Adrenal gland (tissue), 12 donors: ENCODE data around the gene RNF217. TPM values are rescaled to one million over a fixed set of nuclear protein-coding genes. Genes with fewer than 3 reads are reported as not detected.

Experiments used
- DNase-seq, 7 donors: peaks; one replicate each; pipeline ENCODE4 v3.0.0-alpha.2; 2019 to 2020
- H3K27ac ChIP-seq, 5 donors: fragments of 200-600 bp; sonication (generic) in 4 of 5; 1 replicate in 3 of 5; 2 replicates in 2 of 5; pipeline versions ENCODE4 v1.5.1 to v1.8.0; 2016 to 2020; ENCODE audit warnings: mild to moderate bottlenecking in 1 of 5
- H3K27me3 ChIP-seq: fragments of 200-600 bp; 2 replicates; pipeline ENCODE4 v1.8.0; 2021
- H3K36me3 ChIP-seq, 2 donors: fragments of 200-600 bp; replicated peaks in 1 of 2; 1 replicate in 1 of 2; 2 replicates in 1 of 2; pipeline versions ENCODE4 v1.5.1 to v1.8.0; 2018 to 2022
- H3K4me1 ChIP-seq, 2 donors: fragments of 200-600 bp; replicated peaks in 1 of 2; 1 replicate in 1 of 2; 2 replicates in 1 of 2; pipeline versions ENCODE4 v1.5.1 to v1.8.0; 2018 to 2021
- H3K4me3 ChIP-seq, 4 donors: fragments of 200-600 bp; sonication (generic) in 3 of 4; one replicate each; pipeline ENCODE4 v1.5.1; 2016 to 2018
- H3K9me3 ChIP-seq, 3 donors: fragments of 200-600 bp; sonication (generic) in 1 of 3; replicated peaks in 1 of 3; 1 replicate in 2 of 3; 2 replicates in 1 of 3; pipeline versions ENCODE4 v1.5.1 to v1.8.0; 2016 to 2021
- POLR2A ChIP-seq, 2 donors: fragments of 450-650 bp; IDR thresholded peaks; one replicate each; pipeline ENCODE4 v1.6.1; 2017; ENCODE audit warnings: antibody characterized with exemption in 2 of 2, mild to moderate bottlenecking in 2 of 2, moderate library complexity in 1 of 2
- WGBS, 4 donors: extraction: QIAGEN DNeasy Blood & Tissue Kit in 2 of 4; methylation state at CpG; one replicate each; pipeline versions ENCODE4 v1.1.5 to v1.1.7; 2013 to 2017; 5-methylcytosine and 5-hydroxymethylcytosine counted together
- intact Hi-C, 2 donors: fragments of 100-400 bp; cut with DNase I; formaldehyde crosslinking; loops; one replicate each; pipeline versions ENCODE4 v1.14.1 to v1.15.0; 2022 to 2023
- polyA plus RNA-seq, 3 donors: library from polyadenylated mRNA; stranded (reverse); fragments of 200-250 nt in 2 of 3; fragments of 350-450 nt in 1 of 3; fragmentation: Illumina TruSeq in 1 of 3; extraction: RNeasy Lipid Tissue Mini Kit (QIAGEN cat#74804) in 1 of 3; gene quantifications; one replicate each; pipeline ENCODE4 v1.2.3, GENCODE V29; 2013 to 2014
- total RNA-seq, 9 donors: library from RNA; depleted of rRNA in 4 of 9; stranded (reverse); fragments of >200 nt in 4 of 9; fragments of 120-200 nt in 1 of 9; fragmentation: NEBNext Ultra II Directional in 1 of 9; extraction: Animal tissue kit (Norgen Biotek cat#: 25700) in 1 of 9; gene quantifications; one replicate each; pipeline versions ENCODE4 v1.1.0 to v1.2.4, GENCODE V29; 2013 to 2023
- TF ChIP-seq, protein P1 (sequence below), 6 experiments: fragments of 450-650 bp in 4 of 6; fragments of 200-600 bp in 2 of 6; sonication (generic) in 1 of 6; IDR thresholded peaks; 1 replicate in 5 of 6; 2 replicates in 1 of 6; pipeline versions ENCODE4 v1.5.1 to v1.8.0; 2016 to 2021; ENCODE audit warnings: antibody characterized with exemption in 6 of 6, mild to moderate bottlenecking in 2 of 6, moderate library complexity in 1 of 6
- donor health status: healthy with polysubstance abuse.
- donor health status: Bipolar disorder and iron deficiency.
- donor health status: DM: yes; HTN: yes; CAD: no.
- donor health status: DM: no; HTN: no; CAD: no.
- donor health status: DM: no; HTN: no; CAD: no.
- donor health status: DM: yes; HTN: yes; CAD: no.

RNF217 gene
- total and polyA plus RNA-seq, 12 donors = 4.6 to 23.0 (median 11.5) TPM

DNA sequence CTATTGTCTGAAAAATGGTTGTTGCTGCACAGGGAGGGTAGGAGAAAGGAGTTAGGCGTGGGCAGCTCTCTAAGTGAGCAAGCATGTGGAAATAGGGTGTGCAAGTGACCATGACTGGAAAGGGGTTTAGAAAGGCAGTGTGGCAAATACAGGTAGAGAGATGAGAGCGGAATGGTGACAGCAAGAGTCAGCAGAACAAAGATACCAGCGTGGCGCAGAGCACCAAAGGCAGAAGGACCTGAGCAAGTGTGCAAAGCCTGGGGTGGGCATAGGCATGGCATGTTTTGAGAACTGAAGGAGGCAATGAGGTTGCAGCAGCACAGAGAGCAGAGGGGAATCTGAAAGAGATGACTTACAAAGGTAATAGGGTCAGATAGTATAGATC lies 17.0 kb downstream of the RNF217 start:
- TF ChIP-seq POLR2A (IDR thresholded peaks at IDR 0.05) = no peak
- TF ChIP-seq, protein P1, sequence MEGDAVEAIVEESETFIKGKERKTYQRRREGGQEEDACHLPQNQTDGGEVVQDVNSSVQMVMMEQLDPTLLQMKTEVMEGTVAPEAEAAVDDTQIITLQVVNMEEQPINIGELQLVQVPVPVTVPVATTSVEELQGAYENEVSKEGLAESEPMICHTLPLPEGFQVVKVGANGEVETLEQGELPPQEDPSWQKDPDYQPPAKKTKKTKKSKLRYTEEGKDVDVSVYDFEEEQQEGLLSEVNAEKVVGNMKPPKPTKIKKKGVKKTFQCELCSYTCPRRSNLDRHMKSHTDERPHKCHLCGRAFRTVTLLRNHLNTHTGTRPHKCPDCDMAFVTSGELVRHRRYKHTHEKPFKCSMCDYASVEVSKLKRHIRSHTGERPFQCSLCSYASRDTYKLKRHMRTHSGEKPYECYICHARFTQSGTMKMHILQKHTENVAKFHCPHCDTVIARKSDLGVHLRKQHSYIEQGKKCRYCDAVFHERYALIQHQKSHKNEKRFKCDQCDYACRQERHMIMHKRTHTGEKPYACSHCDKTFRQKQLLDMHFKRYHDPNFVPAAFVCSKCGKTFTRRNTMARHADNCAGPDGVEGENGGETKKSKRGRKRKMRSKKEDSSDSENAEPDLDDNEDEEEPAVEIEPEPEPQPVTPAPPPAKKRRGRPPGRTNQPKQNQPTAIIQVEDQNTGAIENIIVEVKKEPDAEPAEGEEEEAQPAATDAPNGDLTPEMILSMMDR (IDR thresholded peaks at IDR 0.05) = no peak
- WGBS, 4 donors = 95 to 99% (median 97%) methylated on average over 4 of the region's 4 CpGs

DNA sequence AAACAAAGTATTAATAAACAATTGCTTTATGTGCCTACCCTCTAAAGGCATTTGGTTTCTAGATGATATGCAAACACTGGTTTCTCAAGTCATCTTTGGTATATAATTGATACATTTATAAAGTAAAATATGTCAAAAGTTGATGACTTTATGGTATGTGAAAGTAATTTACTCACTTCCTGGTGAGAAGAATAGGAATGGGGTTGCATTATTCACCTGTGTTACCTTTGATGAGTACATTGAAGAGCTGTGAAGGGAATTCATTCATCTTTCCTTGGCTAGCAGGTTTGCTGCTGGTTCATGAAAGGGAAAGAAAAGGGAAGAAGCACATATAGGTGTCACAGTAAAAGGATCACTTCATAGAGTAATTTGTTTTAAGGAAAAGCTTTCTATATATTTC lies 20.4 kb downstream of the RNF217 start:
- no peak for TF ChIP-seq POLR2A (IDR thresholded peaks at IDR 0.05)
- TF ChIP-seq, protein P1 (IDR thresholded peaks at IDR 0.05) = no peak
- intact Hi-C loops = no loop called here

More for the DNA sequence above, 17.0 kb downstream of the RNF217 start:
- Histone ChIP-seq H3K27ac (no peak overlapping the region), H3K27me3 (no peaks in the 10 kb centered on the region), H3K36me3 (peaks cover 0 to 8% of the 10 kb centered on the region in 2 donors), H3K4me3 (no peak overlapping the region), H3K9me3 (peaks cover 0 to 5% (median 0%) of the 10 kb centered on the region in 3 donors), H3K4me1 (peaks cover 2 to 3% of the 10 kb centered on the region in 2 donors)
- DNase-seq = no peak
- intact Hi-C loops = no loop called here

DNA sequence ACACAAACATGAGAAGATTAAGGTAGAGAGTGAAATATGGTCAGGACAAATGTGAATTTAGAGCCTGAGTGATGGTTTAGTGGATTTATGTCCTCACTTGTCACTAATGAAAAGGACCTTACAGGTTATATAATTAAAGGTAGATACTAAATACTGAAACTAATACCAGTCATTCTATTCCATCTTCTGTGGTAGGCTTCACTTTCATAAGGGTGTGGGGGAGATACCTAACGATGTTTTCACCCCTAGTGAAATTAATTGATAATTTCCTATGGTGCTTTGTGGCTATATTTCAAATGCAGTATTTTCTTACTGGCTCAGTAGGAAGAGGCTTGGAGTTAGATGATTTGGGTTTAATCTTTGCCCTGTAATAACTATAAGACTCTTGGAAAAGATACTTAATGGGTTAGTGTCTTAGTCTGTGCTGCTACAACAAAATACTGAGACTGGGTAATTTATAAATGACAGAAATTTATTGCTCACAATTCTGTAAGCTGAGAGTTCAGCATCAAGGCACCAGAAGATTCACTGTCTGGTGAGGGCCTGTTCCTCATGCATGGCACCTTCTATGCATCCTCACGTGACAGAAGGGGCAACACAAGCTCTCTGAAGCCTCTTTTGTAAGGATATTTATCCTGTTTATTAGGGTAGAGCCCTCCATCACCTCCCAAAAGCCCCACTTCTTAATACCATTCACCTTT lies 21.3 kb downstream of the RNF217 start:
- intact Hi-C loops = no loop called here
- H3K36me3 ChIP-seq = peaks cover 0 to 2% of the 10 kb centered on the region in 2 donors
- WGBS, 4 donors = 84 to 93% (median 92%) methylated on average over 2 of the region's 2 CpGs
- H3K4me1 ChIP-seq = peaks cover 0 to 20% of the 10 kb centered on the region in 2 donors
- no peak overlapping the region for H3K4me3 ChIP-seq
- H3K27me3 ChIP-seq = no peaks in the 10 kb centered on the region
- no peak for DNase-seq
- no peak overlapping the region for H3K27ac ChIP-seq
- TF ChIP-seq, protein P1 (IDR thresholded peaks at IDR 0.05) = no peak
- TF ChIP-seq POLR2A (IDR thresholded peaks at IDR 0.05) = no peak
- H3K9me3 ChIP-seq = peaks cover 0 to 3% (median 0%) of the 10 kb centered on the region in 3 donors

More for the DNA sequence above, 20.4 kb downstream of the RNF217 start:
- Histone ChIP-seq H3K27ac (no peak overlapping the region), H3K9me3 (peaks cover 0 to 5% (median 0%) of the 10 kb centered on the region in 3 donors), H3K36me3 (peaks cover 0 to 8% of the 10 kb centered on the region in 2 donors), H3K4me1 (peaks cover 0 to 20% of the 10 kb centered on the region in 2 donors), H3K4me3 (no peak overlapping the region), H3K27me3 (no peaks in the 10 kb centered on the region)
- no peak for DNase-seq

DNA sequence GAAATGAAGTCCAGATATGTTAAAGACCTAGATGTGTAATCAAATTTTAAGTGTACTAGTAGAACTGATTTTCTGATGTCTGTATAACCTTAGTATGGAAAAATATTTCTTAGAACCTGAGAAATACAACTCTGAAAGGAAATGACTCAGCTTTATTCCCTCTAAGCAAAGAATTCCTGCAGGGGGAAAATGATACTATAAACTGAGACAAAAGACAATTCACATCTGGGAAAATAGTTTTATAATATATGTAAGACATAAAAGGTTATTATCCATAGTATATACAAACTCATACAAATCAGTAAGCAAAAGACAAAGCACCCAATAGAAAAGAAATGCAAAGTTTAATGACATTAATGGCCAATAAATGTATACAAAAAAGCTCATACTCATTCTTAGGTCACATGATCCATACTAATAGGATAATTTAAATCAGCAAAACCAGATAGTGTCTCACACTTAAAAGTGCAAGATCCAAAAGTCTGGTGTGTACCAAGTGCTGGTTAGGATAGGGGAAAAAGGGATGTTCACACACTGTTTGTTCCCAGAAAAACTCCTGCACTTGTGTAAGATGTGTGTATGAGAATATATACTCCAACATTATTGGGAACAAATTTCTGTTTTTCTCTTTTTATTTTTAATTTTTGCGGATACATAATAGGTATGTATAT lies 22.6 kb downstream of the RNF217 start:
- WGBS, 4 donors = 93 to 100% (median 96%) methylated on average over 1 of the region's 1 CpG
- intact Hi-C loops = no loop called here
- DNase-seq = no peak
- no peak overlapping the region for H3K4me3 ChIP-seq
- no peak overlapping the region for H3K27ac ChIP-seq
- no peaks in the 10 kb centered on the region for H3K27me3 ChIP-seq
- H3K4me1 ChIP-seq = peaks cover 0 to 20% of the 10 kb centered on the region in 2 donors
- no peaks in the 10 kb centered on the region for H3K36me3 ChIP-seq
- TF ChIP-seq POLR2A (IDR thresholded peaks at IDR 0.05) = no peak
- TF ChIP-seq, protein P1 (IDR thresholded peaks at IDR 0.05) = no peak
- H3K9me3 ChIP-seq = no peaks in the 10 kb centered on the region
